H1 (cell line): ENCODE results near the gene NDUFB11. TPM values are rescaled to one million over a fixed set of nuclear protein-coding genes. Genes with fewer than 3 reads are reported as not detected.

ENCODE experiments used
- CBX8 ChIP-seq: fragments of 300-800, 300-1000 bp; sonication (generic); IDR thresholded peaks from 2 replicates; pipeline ENCODE4 v1.7.1; 2016; ENCODE audit warnings: low read depth, low read length, borderline replicate concordance
- KDM4A ChIP-seq: IDR thresholded peaks from one replicate; pipeline ENCODE4 v1.7.1; 2012; ENCODE audit warnings: low read depth, mild to moderate bottlenecking, moderate library complexity, low read length, inconsistent platforms; ENCODE audit not compliant: severe bottlenecking
- polyA plus RNA-seq, 7 experiments: library from polyadenylated mRNA; depleted of rRNA in 3 of 7; stranded (reverse) in 5 of 7; unstranded in 2 of 7; fragments of >200 nt in 5 of 7; fragments of 200-250 nt in 2 of 7; gene quantifications; 1 replicate in 5 of 7; 2 replicates in 1 of 7; 4 replicates in 1 of 7; pipeline versions ENCODE4 v1.2.1 to v1.2.3, GENCODE V29; 2011 to 2013; ENCODE audit warnings: missing spikeins in 2 of 7, mixed read lengths in 2 of 7
- total RNA-seq: library from RNA; stranded (reverse); fragmentation: NEBNext Ultra II Directional; extraction: Animal tissue kit (Norgen Biotek cat#: 25700); gene quantifications from 2 replicates; pipeline ENCODE4 v1.2.1, GENCODE V29; 2021

The NDUFB11 gene
- total and polyA plus RNA-seq, 2 of the 8 experiments (the other 6 are each of a cell fraction or from before 2014, with no cell fraction given) = 120 to 131 TPM

- TF ChIP-seq CBX8 (no peak), KDM4A (no peak)
These were observed 46.0 kb downstream of the NDUFB11 start (continued) for GRCh38 chrX:47098338-47099094.
